IPS-NIHi11 (cell line): ENCODE data around the gene SMPD4.
"Not testable (repeated sequence)": the region's sequence is repeated elsewhere in the genome, so short reads cannot be mapped to it uniquely, and the experiment has no call there.

ENCODE experiments used
- DNase-seq: peaks from one replicate; pipeline ENCODE4 v3.0.0; 2012; ENCODE audit warnings: mixed read lengths, low spot score

SMPD4 gene

GRCh38 chr2:130157354-130157753 lies 24.0 kb downstream of the SMPD4 start:
- DNase-seq: not testable (repeated sequence)

DNA sequence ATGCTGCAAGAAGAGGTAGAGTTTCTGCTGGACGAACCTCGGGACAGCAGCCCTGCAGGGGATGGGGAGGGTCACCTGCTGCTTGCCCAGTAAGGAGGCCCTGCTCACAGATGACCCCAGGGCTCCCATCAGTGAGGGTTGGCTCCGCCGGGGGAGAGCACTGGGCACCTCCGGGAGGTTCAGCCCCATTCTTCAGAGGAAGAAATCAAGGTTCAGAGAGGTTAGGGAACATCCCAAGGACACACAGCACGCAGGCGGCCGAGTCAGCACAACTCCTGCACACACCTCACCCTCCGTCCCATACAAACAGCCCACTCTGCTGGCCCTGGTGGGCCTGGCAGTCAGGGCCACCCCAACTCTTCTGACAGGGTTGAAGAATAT lies 24.8 kb downstream of the SMPD4 start:
- DNase-seq: no peak

- DNase-seq: peak; percentile 62
Observed at GRCh38 chr2:130155956-130156623, 25.3 kb downstream of the SMPD4 start.

DNA sequence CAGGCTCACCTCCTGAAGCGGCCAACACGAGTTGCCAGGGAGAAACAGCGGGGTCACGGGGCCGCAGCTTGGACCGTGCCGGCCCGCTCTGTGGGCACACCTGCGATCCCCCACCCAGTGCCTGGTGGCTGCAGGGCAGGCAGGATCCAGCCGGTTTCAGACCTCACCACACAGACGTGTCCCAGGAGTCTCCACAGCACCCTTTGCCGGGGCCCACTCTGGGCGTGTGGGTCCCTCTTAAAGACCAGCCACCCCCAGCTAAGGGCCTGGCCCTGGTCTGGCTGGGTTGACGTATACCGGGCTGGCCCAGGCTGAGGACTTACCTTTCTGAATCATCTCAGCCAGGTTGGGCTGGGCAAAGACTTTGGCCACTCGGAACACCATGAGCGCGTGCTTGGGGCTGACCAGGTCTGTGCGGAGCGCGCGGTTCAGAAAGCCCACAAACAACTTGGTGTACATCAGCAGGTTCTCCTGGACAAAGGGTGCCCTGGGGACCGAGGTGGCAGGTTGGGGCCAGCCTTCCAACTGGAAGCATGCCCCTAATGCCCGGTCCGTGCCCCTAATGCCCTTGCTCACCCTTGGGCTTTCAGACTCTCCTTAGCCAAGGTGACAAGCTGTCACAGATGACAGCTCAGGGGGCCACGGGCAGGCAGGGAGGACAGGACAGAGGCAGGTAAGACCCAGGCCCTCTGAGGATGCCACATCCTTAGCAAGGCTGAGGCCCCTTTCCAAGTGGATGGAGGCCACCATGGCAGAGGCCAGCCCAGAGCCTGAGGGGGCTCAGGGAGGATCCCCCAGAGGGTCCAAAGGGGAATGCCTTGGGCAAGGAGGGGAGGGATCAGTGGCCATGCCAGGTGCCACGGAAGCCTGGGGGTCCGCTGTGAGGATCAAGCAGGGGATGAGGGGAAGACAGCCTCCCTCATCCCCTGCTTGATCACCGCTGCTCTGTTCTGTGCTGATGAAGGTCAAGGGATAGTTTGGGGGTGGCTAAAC lies 26.3 kb downstream of the SMPD4 start:
- DNase-seq: no peak

DNA sequence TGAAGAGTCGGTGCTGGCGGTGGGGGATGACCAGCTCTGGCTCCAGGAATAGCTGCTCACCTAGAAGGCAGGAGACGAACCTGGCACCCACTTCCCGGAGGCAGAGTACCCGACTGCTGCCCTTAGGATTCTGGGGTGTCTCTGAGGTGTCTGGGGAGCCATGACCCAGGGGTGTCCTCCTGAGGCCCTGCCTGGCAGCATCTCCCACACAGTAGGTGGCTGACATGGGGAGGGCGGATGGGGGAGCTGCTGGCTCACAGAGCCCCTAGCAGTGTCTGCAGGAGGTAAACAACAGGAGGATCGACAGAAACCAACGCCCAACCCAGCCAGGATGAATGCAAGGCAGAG lies 27.0 kb downstream of the SMPD4 start:
- DNase-seq: not testable (repeated sequence)

DNA sequence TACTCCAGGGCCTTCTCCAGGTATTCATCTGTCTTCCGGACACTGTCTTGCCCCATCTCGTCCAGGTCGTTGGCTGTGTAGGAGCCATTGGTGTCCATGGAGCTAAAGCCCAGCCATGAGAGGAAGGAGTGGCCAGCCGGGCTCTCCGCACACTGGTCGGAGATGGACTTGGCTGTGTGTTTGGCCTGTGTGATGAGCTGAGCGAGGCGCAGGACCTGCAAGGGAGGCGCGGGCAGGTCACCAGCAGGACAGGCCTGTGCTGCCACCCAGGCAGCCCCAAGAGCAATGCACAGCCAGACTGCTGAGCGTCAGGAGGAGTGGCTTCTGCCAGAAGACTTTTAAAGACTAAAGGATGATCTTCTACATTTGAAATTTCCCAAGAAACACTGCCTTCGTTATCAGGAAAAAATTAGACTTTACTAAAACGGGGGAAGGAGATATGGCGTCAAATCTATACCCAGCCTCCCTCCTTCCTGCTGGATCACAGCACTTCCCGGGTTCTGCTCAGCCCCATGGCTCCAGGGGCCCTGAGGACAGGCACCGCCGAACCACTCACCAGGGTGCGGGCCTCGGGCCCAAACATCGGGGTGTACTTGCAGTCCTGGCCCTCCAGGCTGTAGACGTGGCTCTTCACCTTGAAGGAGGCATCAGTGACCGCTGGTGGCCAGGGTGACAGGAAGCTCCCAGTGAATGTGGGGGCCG lies 27.5 kb downstream of the SMPD4 start:
- not testable (repeated sequence) for DNase-seq

GRCh38 chr2:130152816-130153595 lies 28.4 kb downstream of the SMPD4 start:
- DNase-seq: no peak

DNA sequence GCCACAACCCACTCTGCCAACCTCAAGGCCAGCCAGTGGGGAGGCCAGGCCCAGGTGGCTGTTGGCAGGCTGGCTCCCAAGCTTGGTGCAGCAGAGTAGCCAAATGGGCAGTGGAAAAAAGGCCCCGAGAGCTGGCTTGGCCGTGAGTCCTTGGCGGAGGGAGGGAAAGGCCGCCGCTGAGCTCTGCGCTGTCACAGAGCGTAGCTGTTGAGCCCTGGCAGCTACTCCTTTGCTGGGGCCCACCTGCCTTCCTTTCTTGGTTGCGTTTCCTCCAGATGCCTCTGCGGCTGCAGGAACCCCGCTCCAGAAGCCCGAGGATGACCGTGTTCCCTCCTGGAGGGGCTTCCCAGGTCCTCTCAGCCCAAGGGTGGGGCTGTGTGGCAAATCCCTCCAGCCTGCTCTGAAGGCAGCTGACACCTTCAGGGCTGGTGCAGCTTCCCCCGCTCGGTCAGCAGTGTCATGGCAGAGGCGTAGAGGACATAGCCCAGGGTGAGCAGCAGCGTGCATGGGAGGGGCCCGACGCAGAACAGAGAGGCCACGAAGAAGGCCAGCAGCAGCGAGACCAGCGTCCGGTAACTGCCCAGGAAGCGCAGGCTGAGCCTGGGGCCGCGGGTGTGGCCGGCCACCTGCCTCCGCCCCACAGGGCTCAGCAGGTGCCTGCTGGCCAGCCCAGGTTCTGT lies 29.1 kb downstream of the SMPD4 start:
- DNase-seq: not testable (repeated sequence)

DNA sequence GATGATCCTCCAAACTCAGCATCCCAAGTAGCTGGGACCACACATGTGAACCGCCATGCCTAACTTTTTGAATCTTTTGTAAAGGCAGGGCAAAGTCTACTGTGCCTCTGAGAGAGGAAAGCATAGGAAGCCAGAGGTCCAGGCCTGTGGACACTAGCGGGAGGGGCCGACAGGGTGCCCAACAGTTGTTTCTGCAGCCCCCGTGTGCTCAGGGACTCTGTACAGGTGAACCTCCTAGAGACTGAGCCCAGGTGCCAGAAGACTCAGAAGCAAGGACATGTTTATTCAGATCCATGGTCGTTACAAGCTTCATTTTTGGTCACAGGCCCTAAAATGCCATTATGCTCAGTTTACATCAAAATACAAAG lies 30.3 kb downstream of the SMPD4 start:
- not testable (repeated sequence) for DNase-seq

DNA sequence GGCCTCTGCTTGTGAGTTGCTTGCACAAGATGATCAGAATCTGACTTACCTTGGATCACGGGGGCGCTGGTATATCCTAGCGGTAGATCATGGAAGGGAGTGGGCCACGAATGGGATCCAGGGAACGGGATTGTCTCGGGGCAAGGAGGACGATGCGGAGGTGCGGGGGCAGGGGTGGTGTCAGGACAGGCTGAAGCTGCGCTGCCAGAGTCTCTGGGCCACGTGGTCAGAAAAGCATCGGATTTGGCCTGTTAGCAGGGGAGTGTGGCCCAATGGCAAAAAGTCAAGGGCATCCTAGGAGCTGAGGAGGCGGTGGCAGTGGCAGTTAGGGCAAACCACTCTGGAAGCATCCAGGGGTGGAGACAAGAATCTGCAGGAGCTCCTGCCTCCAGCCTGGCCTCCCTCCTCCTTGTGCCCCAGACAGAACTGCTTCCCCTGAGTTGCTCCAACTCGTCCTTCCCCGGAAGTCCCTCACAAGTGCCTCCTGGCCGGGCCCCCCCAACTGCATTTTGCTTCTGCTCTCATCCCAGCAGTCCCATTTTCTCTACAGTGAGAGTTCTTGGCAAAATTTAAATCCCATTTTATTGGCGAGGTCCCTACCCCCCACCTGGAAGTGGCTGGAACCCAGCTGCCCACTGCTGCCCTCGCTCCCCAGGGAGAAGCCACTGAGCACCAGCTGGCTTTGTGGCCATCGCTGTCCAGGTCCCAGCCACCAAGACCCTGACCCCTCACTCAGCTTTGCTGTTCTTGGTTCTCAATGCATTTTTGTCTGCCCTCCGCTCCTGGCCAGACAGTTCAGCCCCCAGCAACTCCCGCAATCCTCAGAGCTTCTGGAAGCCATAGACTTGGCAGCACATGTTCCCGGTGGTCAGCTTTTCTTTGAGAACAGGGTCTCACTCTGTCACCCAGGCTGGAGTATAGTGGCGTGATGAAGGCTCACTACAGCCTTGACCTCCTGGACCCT lies 30.9 kb downstream of the SMPD4 start:
- DNase-seq: no peak

DNA sequence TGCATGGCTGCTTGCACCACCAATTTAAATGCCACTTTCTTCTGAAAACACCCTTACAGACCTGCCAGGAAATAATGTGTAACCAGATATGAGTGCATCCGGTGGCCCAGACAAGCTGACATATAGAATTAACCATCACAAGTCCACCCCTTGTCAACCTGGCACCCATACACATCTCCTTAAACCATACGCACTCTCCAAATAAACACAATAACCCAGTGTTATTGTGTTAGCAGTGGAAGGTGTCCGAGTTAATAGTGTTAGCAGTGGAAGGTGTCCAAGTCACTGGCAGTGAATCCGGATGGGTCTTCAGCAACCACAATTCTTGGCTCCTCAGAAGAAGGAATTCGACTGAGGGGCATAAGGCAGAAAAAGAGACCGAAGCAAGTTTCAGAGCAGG lies 32.9 kb downstream of the SMPD4 start:
- not testable (repeated sequence) for DNase-seq

- DNase-seq: not testable (repeated sequence)
Observed at GRCh38 chr2:130145006-130145414, 36.4 kb downstream of the SMPD4 start, which contains the start of gene CCDC74B. TSS of gene CCDC74B (minus strand) at chr2:130145112. CDS start at chr2:130144996, 116 bp downstream.

GRCh38 chr2:130143266-130144039 lies 37.9 kb downstream of the SMPD4 start:
- not testable (repeated sequence) for DNase-seq

DNA sequence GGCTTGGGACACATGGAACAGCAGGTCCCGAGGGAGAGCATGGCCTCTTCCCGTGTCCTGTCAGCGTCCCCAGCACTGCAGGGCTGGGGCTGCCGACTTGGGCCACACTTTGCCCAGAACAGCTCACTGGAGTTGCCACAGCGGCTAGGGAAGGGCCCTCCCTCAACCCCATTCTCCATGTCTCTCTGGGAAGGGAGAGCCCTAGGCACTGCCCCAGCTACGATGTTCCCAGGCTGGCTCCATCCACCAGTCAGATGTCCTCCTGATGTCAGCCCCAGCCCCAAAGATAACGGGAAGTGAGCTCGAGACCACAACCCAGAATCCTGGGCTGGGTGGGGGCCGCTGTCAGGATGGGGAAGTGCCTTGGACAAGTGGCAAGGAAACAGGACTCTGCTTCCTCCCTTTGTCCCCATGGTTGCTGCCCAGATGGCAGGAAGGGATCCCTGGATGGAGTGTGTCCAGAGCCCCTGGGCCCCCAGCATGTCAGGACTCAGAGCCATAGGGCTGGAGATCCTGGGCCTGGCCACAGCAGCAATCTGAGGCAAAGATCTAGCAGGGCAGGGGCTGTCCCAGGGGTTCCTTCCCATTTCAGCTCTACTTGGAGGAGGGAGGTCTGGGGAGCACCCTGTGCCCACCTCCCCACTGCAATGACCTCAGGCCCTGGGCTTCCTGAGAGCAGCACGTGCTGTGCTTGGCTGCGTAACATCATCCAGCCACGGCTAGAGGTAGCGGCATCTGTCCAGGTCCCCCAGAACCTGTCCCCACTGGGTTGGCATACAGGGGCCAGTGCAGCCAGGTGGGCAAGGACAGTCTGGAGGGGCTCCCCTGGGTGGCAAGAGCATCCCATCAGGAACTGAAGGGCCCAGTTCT lies 38.8 kb downstream of the SMPD4 start:
- not testable (repeated sequence) for DNase-seq

DNA sequence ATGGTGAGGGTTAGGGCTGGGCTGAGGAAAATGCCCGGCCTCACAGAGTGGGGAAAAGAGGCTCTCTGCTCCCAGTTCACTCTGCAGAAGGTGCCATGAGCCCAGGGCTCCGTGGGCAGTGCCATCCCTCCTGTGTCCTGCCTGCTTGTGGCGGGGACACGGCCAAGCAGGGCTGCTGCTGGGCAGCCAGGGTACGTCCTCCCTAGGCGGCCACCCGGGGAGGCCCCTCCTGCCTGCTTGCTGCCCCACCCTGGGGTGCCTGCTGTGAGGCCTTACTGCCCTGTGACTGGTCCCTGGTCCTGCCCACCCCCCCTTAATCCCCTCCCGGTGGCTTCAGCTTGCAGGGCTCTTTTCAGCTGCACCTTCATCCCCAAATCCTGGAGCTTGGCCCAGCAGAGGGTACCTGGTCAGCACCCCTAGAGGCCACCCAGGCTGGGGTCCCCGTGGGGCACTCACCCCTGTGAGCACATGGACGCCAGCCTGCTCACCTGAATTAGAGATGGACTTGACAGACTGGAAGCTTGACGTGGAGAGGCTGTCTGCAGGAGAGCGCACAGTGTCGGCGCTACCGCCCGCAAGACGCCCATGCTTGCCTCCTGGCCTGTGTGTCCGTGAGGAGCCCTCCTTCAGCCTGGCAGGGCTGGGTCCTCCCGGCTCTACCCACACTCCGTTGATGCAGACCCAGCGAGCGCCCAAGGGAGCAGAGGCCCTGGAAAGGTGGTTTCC lies 39.6 kb downstream of the SMPD4 start:
- not testable (repeated sequence) for DNase-seq

DNA sequence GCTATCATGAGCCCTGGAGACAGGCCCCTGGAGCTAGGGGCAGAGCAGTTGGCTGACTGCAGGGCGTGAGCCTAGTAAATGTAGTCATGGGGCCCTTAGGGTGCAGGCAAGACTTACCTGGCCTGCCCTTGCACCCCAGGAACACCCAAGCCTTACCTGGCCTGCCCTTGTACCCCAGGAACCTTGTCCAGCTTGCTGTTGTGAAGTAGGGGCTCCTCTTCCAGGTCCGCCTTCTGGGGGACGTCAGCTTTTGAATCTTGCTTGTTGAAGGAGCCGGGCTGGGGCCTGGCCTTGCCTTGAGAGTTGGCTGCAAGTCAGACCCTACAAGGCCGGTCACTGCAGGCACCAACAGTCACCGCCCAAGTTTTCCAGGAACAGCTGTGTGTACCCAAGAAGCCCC lies 40.4 kb downstream of the SMPD4 start:
- DNase-seq: not testable (repeated sequence)

- DNase-seq: not testable (repeated sequence)
Observed at GRCh38 chr2:130140516-130140915, 40.9 kb downstream of the SMPD4 start.
